ENCODE measurements around the gene WNK2.
"Not testable (repeated sequence)": the region's sequence is repeated elsewhere in the genome, so short reads cannot be mapped to it uniquely, and the experiment has no call there.

WNK2 gene

DNA sequence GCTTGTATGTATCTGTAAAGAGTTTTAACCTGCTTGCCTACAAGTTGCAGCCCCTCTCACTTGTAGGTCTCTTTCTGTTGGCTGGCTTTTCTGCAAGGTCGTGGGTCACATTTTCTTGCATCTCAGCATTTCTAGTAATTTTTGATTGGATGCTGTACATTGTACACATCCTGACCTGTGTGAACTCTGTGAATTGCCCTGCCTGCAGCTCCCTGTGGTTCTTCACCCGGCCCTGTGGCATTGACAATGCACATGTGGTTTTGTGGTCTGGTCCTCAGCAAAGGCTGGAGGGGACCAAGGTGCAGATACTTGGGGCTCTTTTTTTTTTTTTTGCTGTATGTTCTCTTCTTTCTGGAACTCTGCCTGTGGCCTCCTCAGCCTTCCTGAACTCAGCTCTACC lies 53.6 kb downstream of the WNK2 start:
- no peak for DNase-seq (ENCODE audit: low read depth in 2 of 2)

DNA sequence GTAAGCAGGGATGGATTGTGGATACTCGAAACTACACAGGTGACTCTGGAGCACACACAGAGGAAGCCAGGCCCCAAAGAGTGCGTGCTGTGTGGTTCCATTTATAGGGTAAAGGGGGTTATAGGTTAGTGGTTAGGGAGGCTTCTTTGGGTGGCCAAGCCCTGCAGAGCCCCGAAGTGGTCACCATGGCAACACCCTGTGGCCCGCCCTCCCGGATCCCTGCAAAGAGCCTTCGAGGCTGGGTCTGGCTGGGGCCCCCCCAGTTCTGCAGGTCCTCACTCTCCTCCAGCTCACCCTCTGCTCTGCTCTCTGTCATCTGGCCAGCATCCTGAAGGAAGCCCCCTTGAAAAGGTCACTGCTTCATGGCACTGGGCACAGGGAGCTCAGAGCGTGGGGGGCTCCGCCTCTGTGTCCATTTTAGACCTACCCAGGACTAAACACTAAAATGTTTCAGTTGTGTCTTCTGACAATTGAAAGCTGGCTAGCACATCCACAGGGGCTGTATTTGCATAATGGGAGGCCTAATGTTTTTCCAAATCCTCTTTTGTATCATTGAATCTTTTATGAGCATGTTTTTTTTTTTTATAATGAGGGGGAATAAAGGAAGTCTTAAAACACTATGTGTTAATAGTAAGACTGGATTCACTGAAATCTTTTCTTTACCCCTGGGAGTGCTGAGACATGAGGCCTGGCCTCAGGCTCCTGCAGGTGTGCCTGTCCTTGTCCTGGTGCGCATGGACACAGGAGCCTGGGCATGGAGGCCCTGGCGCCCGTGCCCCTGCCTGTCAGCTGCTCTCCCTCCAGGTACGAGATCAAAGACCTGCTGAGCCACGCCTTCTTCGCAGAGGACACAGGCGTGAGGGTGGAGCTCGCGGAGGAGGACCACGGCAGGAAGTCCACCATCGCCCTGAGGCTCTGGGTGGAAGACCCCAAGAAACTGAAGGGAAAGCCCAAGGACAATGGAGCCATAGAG lies 55.3 kb downstream of the WNK2 start:
- DNase-seq (ENCODE audit: low read depth in 2 of 2), result no peak

DNA sequence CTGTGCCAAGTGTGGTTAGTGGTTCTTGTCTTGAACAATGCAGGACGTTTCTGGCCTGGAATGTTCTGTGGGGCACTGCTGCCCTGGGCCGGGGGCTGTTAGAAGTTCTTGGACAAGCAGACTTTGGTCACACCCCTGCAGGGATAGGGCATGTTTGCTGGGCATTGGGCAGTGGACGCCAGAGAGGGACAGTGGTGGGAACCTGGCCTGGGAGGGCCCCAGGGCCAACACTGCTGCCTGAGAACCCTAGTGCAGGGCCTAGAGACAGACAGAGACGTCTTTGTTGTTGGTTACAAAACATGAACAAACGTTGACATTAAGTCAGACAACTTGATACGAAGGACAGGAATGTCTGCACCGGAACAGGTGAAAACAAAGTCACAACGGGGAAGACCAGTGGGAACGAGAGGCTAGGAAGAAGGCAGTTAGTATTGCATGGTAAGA lies 57.0 kb downstream of the WNK2 start:
- no peak for DNase-seq (ENCODE audit: low read depth in 2 of 2)

DNA sequence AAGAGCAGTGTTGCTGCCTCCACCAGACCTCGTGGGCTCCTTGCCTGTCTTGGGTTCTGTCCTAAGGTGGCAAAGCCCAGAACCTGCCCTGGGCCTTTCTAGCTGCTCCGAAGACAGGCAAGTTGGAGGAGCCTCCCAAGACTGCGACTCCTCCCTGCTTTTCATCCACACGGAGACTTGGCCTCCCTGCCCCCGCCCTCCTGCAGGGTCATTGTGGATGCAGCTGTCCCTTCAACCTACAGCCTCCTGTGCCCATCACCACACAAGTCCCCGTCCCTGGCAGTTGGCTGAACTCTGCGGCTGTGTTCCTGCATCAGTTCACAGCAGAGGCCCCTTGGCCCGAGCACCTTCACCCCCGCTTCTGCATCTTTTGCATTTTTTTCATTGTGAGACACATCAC lies 59.2 kb downstream of the WNK2 start:
- DNase-seq (ENCODE audit: low read depth in 2 of 2), result no peak

DNA sequence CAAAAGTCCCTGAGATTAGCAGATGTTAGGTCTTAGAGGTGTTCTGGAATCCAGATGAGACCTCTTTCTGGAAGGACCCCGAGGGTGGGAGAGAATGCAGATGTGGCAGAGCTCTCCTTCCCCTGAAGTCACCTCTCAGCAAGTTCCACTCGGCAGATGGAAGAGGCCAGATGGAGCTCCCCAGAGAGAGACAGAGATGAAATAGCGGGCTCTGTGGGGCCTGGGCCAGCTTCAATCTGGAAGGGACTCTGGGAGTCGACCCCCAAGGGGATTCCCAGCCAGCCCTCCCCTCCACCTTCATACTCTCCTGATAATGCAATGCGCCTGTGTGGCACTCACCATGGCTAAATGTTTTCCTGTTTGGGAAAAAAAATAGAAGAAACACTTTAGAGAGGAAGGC lies 60.2 kb downstream of the WNK2 start:
- DNase-seq (ENCODE audit: low read depth in 2 of 2), result no peak

DNA sequence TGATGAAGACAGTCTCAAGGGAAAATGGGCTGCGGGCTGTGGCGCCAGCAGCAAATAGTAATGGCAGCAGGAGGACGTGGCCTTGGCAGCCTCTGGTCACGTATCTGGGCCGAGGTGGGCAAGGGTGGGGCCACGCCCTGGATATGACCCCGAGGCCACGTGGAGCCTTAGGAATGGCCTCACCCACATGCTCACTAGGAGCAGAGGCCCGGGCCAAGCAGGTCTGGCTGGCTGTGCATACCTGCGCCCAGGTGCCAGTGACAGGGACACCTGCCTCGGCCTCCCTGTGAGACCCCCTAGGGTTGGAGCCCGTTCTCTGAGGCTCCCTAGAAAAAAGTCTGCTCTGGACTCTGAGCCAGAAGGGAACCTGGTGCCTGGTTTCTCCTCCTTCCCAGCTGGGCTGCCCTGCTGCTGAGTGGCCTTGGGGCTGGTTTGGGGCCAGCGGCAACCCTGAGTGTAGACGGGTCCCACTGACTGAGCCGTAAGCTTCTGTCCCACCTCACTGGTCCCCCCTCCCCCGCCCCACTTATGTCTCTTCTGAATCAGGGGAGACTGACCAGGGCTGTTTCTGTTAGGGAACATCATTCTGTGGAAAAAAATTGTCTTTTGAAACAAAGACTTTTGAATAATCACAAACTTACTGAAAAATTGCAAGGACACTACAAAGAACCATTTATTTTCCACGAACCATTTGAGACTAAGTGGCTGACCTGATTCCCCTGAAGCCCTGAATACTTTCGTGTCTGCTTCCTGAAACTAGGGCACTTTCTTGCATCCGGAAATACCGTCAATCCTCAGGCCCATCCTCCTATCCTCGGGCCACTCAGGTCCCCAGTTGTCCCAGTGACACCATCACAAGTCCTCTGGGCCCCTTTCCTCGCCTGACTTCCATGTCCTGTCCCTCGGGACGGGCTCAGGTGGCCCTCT lies 60.8 kb downstream of the WNK2 start:
- DNase-seq (ENCODE audit: low read depth in 2 of 2), result no peak

DNA sequence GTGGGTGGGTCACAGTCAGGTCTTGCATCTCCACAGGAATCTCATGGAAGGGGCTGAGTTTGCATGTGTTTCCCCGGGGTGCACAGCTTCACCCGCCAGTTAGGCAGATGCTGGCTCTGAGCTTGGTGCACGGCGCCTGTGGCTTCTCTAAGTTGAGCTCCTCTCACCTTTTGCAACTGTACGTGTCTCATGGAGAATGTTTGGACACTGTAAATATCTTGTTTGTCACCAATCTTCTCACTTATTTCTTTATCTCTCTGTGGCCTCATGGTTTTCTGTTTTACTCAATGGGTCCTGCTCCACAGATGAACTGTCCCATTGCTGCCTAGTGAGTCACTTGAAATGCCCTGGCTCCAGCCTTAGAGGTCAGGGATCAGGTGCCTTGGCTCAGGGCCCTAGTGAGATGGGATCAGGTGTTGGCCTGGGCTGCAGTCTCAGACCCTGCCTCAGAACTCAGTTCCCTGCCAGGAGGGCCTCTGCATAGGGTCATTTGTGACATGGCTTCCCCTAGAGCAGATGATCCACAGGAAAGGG lies 61.6 kb downstream of the WNK2 start:
- DNase-seq (ENCODE audit: low read depth in 2 of 2), result no peak

DNA sequence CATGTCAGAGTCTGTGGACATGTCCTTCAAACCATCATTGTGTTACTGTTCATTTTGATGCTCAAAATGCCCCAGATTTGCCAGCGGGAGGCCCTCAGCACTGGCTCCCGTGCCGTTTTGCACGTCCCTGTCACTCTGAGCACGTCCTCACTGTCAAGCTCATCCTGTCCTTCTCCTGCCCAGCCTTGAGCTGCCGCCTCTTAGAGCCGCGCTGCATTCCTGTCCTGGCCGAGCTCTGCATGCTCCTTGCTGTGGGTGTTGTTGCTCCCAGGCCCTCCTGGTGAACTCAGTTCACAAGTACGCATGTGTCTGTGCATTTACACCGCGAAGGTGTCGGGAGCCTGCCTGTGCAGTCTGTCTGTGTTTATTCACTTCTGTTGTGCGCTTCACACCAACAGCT lies 62.2 kb downstream of the WNK2 start:
- no peak for DNase-seq (ENCODE audit: low read depth in 2 of 2)

DNA sequence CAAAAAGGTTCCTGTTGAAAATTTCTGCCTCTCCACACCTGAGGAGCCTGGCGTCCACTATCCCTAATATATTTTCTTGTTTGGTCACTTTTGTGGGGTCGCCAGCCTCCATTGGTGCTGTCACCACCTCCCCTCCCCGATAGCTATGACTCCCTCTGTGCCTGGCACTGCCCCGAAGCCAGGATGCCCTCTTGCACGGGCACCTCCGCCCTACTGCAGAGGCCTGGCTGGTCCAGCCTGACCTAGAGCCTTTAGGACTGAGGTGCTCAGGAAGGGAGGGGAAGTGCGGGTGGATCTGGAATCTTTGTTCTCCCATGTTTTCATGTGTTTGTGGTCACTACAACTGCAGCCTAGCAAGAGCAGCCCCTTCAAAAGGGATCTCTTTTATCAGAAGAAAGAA lies 62.6 kb downstream of the WNK2 start:
- DNase-seq (ENCODE audit: low read depth in 2 of 2), result no peak

DNA sequence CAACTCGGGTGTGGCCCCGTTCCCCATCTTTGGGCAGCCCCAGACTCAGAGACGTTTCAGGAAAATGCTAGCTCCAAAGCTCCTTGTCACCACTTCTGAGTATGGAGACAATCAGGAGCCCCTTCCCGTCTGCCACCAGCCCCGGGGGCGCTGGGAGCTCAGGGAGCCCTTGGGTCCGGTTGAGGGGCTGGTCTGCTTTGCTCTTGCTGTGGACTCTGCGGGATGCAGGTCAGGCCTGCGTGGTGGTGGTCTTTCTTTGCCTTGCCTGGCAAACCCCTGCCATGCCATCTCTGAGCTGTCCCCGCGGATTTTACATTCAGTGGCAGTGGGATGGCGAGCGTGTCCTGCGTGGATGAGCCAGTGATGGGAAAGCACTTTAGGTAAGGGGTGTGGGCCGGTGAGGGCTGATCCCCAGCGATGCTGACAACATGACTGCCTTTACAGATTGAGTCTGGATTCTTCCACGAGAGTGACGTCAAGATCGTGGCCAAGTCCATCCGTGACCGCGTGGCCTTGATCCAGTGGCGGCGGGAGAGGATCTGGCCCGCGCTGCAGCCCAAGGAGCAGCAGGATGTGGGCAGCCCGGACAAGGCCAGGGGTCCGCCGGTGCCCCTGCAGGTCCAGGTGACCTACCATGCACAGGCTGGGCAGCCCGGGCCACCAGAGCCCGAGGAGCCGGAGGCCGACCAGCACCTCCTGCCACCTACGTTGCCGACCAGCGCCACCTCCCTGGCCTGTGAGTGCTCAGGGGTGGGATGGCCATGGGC lies 63.3 kb downstream of the WNK2 start:
- DNase-seq (ENCODE audit: low read depth in 2 of 2), result no peak

DNA sequence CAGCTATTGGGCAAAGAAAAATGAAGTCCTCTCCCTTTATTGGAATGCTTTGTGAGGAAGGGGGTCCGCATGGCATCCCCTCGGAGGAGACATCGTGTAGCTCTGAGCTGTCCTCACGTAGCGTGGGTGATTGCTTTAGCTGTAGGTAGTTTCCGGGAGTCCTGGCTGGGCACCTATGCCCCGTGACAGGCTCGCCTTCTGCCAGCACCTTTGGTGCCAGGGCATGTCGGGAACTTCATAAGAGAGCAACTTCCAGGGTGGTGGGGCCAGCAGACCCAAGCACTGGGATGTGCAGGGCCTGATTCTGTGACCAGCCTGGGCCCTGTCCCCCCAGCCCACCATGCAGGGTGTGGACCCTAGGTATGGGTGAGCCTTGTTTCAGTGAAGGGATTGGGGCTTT lies 64.0 kb downstream of the WNK2 start:
- DNase-seq (ENCODE audit: low read depth in 2 of 2), result no peak

DNA sequence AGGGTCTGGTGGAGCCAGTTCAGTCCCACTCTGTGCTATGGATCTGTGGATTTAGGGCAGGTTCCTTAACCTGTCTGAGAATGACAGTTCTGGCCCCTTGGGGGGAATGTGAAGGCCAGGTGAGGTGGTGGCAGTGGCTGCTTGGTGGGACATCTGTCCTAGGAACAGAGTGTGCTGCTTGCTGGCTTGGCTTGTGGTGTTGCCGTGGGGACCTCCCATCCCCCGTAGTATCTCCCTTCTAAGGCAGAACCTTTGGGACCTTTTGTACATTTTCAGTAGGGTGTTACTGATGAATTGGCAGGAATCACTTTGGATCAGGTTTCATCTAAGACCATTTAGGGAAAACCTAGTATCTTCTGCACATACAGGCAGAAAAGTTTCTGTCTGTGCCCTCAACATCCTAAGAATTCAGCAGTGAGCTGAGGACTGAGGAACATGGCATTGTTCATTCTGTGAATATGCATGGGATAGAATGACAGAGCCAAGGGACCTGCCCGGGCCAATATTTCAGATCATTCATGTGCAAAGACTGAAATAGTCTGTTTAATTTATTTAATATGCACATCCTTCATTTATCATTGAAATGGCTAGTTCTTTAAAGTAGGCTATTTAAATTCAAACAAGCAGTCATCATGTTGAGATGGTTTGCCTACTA lies 64.6 kb downstream of the WNK2 start:
- DNase-seq (ENCODE audit: low read depth in 2 of 2), result no peak

DNA sequence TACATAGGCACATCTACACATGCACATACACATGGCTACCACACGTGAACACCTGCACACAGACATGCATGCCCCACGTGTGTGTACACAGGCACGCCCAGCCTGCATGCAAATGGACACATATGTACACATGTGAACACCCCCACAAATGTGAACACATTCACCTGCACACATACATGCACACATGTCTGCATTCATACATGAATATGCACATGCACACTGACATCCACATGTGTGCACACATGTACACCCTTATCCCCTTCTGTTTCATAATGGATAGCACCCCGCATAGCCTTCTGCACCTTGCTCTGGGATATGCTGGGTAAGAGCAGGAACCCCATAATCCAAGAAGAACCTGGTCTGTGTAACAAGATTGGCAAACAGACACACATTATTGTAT lies 66.2 kb downstream of the WNK2 start:
- DNase-seq (ENCODE audit: low read depth in 2 of 2), result no peak

DNA sequence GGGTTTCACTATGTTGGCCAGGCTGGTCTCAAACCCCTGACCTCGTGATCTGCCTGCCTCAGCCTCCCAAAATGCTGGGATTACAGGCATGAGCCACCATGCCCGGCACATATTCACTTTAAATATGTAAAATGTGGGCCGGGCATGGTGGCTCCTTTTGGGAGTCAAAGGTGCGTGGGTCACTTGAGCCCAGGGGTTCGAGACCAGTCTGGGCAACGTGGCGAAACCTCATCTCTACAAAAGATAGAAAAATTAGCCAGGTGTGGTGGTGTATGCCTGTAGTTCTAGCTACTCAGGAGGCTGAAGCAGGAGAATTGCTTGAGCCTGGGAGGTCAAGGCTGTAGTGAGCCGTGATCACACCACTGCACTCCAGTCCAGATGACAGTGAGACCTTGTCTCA lies 67.4 kb downstream of the WNK2 start:
- DNase-seq (ENCODE audit: low read depth in 2 of 2), result not testable (repeated sequence)

DNA sequence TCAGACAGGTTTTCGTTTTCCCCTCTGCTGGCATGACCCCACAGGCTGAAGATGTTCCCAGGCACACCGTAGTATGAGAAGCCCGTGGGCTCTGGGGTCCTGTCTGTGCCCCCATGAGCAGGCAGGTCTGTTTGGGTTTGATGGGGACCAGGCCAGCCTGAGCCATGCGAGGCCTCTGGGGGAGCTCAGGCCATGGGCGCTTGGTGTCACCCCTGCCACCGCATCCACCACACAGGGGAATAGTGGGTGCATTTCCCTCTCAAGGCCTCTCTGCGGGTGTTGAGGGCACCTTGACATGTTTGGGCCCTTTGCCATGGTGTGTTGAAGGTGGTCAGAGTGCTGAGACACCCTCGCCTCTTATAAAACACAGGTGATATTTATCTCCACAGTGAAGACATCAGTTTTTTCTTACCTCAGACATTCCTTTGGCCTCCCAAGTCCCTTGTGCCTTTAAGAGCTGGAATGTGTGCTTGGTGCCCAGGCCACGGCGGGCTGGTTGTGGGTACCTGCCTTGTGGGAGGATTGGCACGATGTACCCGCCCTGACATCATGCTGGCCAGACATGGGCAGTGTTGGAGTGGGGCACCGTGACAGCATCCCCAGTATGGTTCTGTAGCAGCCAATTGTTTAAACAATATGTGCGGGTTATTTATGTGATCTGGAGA lies 68.3 kb downstream of the WNK2 start:
- no peak for DNase-seq (ENCODE audit: low read depth in 2 of 2)

DNA sequence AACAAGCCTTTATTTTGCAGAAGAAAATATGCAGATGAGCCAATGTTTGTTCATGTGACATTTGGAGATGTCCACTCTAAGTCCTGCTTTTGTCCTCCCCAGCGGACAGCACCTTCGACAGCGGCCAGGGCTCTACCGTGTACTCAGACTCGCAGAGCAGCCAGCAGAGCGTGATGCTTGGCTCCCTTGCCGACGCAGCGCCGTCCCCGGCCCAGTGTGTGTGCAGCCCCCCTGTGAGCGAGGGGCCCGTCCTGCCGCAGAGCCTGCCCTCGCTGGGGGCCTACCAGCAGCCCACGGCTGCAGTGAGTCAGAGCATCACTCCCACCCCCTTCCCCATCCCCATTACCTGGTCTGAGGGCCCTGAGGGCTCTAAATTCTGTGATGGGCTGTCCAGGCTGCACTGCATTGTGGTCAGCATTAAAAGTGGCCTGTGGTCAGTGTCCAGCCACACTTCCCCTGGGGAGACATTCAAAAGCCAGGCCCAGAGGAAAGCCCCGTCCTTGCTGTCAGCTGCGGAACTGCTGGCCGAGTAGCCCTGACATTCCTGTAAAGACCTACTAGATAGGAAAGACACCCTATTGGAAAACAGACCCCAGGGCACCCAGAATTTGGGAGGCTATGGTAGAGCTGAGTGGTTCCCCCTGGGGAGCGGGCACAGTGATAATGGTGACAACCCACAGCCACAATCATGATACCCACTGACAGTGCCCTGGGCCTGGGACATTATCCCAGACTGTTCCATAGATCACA lies 69.0 kb downstream of the WNK2 start:
- DNase-seq (ENCODE audit: low read depth in 2 of 2), result no peak

DNA sequence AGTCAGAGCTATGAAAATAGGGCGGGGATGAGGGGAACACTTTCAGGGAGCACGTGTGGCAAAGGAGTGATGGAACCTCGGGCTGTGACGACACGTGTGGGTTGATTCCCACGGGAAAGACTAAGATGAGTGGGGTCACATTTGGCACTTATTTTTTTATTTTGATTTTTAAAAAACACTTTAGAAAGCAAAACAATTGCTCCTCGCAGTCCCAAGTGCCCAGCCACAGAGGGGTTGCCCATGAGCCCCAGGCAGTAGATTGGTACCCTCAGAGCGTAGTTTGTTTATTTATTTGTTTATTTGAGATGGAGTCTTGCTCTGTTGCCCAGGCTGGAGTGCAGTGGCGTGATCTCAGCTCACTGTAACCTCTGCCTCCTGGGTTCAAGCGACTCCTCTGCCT lies 69.7 kb downstream of the WNK2 start:
- DNase-seq (ENCODE audit: low read depth in 2 of 2), result no peak

DNA sequence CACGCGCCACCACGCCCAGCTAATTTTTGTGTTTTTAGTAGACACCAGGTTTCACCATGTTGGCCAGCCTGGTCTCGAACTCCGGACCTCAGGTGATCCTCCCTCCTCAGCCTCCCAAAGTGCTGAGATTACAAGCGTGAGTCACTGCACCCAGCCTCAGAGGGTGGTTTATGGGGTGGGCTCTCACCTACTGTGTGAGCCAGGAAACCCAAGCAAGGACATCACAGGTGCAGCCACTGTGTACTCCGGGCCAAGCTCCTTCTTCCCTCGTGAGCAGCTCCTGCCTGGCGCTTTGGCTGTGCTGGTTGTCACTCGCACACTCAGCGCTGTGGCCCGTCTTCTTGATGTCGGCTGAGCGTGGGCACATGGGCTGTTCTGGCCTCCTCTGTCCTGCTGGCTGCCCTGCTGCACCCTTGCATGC lies 70.1 kb downstream of the WNK2 start:
- no peak for DNase-seq (ENCODE audit: low read depth in 2 of 2)

DNA sequence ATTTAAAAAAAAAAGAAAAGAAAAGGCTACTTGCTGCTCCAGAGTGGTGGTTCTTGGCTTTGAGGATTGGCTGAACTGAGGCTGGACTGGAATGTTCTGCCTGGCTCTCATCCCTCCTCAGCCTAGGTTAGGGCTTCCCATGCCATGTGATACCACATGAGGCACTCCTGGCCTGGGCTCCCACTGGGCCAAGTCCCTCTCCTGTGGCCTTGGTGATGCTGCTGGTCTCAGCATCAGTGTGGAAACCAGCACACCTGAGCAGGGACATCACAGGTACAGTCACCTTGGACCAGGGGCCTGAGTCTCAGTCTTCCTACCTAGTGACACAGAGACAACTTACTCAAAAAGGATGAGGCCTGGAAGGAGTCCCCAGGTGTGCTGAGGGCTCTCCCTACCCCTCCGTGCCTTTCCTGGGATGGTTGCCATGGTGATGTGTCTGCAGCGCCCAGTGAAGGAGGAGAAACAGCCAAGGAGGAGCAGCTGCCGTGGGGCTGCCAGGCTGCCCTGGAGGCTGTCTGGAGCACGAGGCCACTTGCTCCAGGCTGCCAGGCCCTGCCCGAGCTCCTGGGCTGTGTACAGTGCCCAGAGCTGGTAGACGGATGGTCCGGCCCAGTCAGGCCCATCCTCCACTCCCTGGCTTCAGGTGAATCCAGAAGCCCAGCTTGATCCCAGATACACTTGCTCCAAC lies 71.0 kb downstream of the WNK2 start:
- no peak for DNase-seq (ENCODE audit: low read depth in 2 of 2)

Data from fibroblast of skin of left biceps (primary cell).